ENCODE results near the gene BRIX1.

BRIX1 gene

DNA sequence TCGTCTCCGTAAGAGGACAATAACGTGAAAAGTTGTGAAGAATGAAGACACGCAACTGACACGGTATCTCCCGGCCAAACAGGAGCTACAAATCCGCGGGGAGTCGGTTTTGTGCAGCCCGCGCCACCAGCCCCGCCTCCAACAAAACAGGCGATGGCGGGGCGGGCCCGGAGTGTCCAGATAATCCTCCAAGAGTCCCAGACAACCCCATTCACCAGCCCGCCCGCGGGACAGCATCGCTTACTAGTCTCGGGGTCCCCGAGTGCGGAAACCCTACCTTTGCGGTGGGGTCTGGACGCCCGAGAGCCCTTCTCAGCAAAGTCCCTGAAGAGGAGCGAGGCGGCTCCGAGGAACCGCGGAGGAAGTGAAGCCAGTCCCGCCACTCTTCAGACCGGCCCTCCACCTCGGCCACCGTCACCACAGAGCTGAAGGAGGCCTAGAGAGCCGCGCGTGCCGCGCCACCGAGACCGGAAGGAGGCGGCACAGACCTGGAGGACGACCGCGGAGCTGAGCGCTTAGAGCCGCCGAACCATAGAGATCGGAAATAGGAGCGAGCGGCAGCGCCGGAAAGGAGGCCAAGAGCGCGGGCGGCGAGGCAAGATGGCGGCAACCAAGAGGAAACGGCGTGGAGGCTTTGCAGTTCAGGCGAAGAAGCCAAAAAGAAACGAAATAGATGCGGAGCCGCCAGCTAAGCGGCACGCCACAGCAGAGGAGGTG, at the start of gene BRIX1, which contains the start of gene RAD1:
Gene BRIX1, plus strand, starts transcription at position 573 of the 717 bp plus-strand sequence. Its CDS starts 28 bp downstream, at position 601.
Gene RAD1, minus strand, starts transcription at position 366 of the 717 bp plus-strand sequence. CDS start 612 bp downstream, outside the sequence.
- peak within 1 kb of the TSS; percentile 85 for H3K27ac ChIP-seq
- TF ChIP-seq, protein P1, sequence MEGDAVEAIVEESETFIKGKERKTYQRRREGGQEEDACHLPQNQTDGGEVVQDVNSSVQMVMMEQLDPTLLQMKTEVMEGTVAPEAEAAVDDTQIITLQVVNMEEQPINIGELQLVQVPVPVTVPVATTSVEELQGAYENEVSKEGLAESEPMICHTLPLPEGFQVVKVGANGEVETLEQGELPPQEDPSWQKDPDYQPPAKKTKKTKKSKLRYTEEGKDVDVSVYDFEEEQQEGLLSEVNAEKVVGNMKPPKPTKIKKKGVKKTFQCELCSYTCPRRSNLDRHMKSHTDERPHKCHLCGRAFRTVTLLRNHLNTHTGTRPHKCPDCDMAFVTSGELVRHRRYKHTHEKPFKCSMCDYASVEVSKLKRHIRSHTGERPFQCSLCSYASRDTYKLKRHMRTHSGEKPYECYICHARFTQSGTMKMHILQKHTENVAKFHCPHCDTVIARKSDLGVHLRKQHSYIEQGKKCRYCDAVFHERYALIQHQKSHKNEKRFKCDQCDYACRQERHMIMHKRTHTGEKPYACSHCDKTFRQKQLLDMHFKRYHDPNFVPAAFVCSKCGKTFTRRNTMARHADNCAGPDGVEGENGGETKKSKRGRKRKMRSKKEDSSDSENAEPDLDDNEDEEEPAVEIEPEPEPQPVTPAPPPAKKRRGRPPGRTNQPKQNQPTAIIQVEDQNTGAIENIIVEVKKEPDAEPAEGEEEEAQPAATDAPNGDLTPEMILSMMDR (conservative IDR thresholded peaks at IDR 0.05) = no peak

DNA sequence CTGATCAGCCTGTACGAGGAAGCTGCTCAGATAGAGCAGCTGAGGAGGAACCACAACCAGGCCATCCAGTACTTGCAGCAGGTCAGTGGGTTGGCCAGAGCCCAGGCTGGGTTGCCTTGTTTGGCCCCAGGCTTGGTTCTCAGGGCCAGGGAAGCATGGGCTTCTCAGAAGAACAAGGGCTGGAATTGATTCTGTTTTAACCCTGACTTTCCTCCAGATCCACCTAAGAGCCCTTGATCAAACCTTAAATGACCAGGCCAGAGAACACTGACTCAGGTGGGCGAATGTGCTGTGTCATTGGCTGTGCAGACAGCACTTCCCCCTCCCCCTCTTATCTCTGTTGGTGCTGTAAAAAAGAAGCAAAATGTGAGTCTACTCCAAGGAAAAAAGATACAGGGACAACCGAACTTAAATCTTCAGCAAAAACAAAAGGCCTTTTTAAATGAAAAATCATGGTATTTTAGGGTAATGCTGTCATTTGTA, 48.5 kb upstream of the BRIX1 start:
- H3K27ac ChIP-seq = no peak overlapping the region
- TF ChIP-seq, protein P1 (conservative IDR thresholded peaks at IDR 0.05) = no peak

GRCh38 chr5:34867660-34868059, 47.9 kb upstream of the BRIX1 start:
- no peak overlapping the region for H3K27ac ChIP-seq
- TF ChIP-seq, protein P1 (conservative IDR thresholded peaks at IDR 0.05) = no peak

DNA sequence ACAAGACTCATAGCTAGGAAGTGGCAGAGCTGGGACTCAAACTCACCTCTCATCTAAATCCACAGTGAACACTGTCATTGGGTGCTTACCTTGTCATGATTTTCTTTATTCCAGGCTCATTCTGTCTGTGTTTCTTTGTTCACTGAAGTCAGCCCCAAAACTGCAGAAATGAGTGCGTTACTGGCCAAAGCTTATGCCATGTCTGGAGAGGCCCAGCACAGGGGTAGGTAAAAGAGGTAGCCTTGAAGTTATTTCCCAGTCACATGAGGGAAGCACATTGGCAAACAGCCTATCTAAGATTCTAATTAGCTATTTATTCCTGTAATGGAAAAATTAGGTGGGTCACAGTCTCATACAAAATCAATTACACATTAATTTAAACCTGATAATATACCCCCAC, 46.7 kb upstream of the BRIX1 start:
- TF ChIP-seq, protein P1 (conservative IDR thresholded peaks at IDR 0.05) = no peak
- H3K27ac ChIP-seq = no peak overlapping the region

DNA sequence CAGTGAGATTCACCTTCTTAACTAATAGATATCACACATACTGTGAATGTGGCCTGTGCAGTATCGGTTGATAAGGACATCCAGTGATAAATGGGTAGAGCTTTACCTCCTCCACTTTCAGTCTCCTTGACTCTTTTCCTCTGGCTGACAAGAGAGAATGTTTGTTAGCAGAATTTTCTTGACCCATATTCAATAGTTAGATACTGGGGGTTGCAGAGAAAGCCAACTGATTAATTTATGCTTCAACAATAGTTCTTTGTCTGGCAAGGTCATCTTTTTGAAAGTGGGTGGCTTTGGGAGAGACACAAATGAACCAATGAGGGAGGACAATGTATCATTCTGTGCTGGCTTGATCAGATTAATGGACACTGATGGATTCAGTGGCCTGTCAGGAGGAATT, 46.3 kb upstream of the BRIX1 start:
- TF ChIP-seq, protein P1 (conservative IDR thresholded peaks at IDR 0.05) = no peak
- no peak overlapping the region for H3K27ac ChIP-seq

DNA sequence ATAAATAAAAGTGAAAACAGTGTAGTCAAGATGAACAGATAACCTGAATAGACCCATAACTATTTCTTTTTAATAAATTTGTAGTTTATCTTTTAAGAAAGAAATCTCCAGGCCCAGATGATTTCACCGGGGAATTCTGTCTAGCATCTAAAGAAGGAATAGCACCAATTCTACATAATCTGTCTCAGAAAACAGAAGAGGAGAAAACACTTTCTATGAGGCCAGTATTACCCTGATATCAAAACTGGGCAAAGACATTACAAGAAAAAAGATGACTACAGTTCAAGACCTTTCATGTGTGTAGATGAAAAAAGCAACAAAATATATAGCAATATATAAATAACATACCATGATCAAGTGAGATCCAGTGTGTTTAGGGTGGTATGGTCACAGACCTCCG, 45.1 kb upstream of the BRIX1 start:
- TF ChIP-seq, protein P1 (conservative IDR thresholded peaks at IDR 0.05) = no peak
- H3K27ac ChIP-seq = no peak overlapping the region

GRCh38 chr5:34876275-34876674, 39.2 kb upstream of the BRIX1 start:
- no peak overlapping the region for H3K27ac ChIP-seq
- TF ChIP-seq, protein P1 (conservative IDR thresholded peaks at IDR 0.05) = no peak
